Measurements from ENCODE around the gene DHRS3. TPM values are rescaled to one million over a fixed set of nuclear protein-coding genes. Genes with fewer than 3 reads are reported as not detected.

Gene DHRS3
- total RNA-seq, 4 donors from 2014 or later = 92.4 to 130 (median 107) TPM

DNA sequence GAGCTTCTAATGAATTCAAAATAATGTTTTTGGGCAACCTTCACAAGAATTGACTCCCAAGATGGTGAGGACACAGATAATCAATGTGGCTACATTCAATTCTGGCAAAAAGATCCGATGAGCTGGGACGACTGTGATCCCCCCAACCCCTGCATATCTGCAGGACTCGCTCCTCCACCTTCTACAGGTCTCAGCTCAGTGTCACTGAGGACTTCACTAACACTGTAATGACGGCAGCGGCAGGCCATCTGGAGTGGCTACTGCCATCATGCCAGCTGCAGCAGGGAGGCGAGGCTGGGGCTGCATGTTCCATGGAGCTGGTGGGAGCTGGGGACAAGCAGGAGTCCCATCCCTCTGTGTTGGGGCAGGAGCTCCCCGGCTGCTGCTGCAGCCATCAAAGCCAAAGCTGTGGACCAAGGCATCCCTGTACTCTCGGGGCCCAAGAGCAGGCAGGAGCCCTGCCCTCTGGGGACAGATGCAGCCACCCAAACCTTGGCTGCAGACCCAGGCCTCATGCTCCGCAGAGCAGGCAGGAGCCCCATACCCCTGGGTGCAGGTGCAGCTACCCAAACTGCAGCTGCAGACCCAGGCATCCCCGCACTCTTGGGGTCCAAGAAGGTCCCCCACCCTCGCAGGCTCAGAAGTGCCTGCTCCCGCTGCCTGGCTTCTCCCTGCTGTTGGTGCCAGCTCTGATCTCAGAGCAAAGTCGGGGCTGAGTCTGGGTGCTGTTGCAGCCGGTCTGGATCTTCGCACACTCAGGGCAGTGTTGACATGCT, 12.2 kb upstream of the DHRS3 start:
- DNase-seq (ENCODE audit: low spot score in 2 of 2) = no peak
- 83 to 91% methylated on average over 10 to 13 of the region's 15 CpGs for WGBS, 2 donors
- H3K4me3 ChIP-seq (ENCODE audit: low read depth, poor library complexity, severe bottlenecking) = no peak overlapping the region
- TF ChIP-seq, protein P1, sequence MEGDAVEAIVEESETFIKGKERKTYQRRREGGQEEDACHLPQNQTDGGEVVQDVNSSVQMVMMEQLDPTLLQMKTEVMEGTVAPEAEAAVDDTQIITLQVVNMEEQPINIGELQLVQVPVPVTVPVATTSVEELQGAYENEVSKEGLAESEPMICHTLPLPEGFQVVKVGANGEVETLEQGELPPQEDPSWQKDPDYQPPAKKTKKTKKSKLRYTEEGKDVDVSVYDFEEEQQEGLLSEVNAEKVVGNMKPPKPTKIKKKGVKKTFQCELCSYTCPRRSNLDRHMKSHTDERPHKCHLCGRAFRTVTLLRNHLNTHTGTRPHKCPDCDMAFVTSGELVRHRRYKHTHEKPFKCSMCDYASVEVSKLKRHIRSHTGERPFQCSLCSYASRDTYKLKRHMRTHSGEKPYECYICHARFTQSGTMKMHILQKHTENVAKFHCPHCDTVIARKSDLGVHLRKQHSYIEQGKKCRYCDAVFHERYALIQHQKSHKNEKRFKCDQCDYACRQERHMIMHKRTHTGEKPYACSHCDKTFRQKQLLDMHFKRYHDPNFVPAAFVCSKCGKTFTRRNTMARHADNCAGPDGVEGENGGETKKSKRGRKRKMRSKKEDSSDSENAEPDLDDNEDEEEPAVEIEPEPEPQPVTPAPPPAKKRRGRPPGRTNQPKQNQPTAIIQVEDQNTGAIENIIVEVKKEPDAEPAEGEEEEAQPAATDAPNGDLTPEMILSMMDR (IDR thresholded peaks at IDR 0.05) = no peak
- TF ChIP-seq POLR2A (IDR thresholded peaks at IDR 0.05) = no peak
- intact Hi-C loops (cut with DNase I; ENCODE audit: low total_unique reads) = loop anchor here (10.0 kb wide), 1 partner anchor 315 kb away; no protein-coding TSS in a partner anchor

DNA sequence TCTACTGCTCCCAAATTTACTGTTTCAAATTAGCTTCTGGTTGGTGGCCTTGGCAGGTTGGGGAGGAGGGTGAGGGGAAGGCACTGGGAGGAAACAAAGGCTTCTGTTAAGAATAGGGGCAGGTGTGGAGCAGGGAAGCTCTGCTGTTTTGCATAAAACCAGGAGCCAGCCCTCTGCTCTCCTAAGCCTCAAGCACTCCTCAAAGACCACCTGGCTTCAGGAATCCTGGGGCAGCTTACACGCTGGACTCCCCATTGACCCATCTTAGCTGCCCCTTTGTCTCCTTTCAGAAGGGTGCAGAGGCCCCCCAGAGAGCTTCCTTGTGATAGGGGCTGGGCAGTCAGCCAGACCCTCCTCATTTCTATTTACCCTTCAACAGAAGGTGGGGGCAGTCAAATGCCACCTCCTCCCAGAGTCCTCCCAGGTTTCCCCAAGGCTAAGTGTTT, 11.5 kb upstream of the DHRS3 start:
- no peak overlapping the region for H3K4me3 ChIP-seq (ENCODE audit: low read depth, poor library complexity, severe bottlenecking)
- intact Hi-C loops (cut with DNase I; ENCODE audit: low total_unique reads) = loop anchor here (10.0 kb wide), 1 partner anchor 315 kb away; no protein-coding TSS in a partner anchor
- no peak for DNase-seq (ENCODE audit: low spot score in 2 of 2)
- TF ChIP-seq POLR2A (IDR thresholded peaks at IDR 0.05) = no peak
- TF ChIP-seq, protein P1 (IDR thresholded peaks at IDR 0.05) = no peak
- 82 to 89% methylated on average over 1 of the region's 1 CpG for WGBS, 2 donors

DNA sequence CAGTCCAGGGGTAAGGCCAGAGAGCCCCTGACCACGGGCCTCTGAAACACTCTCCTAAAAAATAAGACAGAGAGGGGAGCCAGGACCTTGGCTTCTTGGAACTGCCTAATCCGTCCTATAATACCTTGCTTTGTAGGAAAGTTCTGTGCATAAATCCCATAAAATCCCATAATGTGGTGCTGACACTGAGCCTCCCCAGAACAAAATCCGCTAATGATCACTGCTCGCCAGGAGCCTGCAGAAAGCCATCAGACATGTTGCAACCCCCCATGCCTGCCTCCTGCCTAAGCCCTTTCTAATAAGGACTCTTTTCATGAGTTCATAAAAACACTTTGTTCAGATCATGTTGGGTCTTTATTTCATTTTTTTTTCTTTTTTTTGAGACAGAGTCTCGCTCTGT, 9.3 kb upstream of the DHRS3 start:
- TF ChIP-seq, protein P1 (IDR thresholded peaks at IDR 0.05) = no peak
- no peak for TF ChIP-seq POLR2A (IDR thresholded peaks at IDR 0.05)
- 76 to 83% methylated on average over 5 of the region's 5 CpGs for WGBS, 2 donors
- DNase-seq (ENCODE audit: low spot score in 2 of 2) = no peak
- no peak overlapping the region for H3K4me3 ChIP-seq (ENCODE audit: low read depth, poor library complexity, severe bottlenecking)
- intact Hi-C loops (cut with DNase I; ENCODE audit: low total_unique reads) = loop anchor here (10.0 kb wide), 1 partner anchor 312 kb away; no protein-coding TSS in a partner anchor

DNA sequence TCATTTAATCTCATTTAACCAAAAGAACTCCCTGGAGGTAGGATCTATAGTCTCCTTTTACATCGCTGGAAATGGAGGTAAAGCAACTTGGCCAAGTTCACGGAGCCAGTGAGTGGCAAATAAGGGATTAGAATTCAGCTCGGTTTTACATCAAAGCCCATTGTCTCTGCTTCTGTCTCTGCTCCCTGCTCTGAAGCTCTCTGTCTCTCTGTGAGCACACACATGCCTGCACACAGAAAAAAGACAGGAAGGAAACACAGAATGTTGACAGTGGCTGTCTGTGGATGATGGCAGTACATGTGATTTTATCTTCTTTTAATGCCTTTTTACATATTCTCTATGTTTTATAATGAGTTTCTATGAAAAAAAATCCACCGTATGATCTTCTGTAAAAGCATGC, 8.9 kb upstream of the DHRS3 start:
- no peak for DNase-seq (ENCODE audit: low spot score in 2 of 2)
- intact Hi-C loops (cut with DNase I; ENCODE audit: low total_unique reads) = loop anchor here (10.0 kb wide), 1 partner anchor 312 kb away; no protein-coding TSS in a partner anchor
- 60 to 63% methylated on average over 4 of the region's 4 CpGs for WGBS, 2 donors
- H3K4me3 ChIP-seq (ENCODE audit: low read depth, poor library complexity, severe bottlenecking) = no peak overlapping the region
- TF ChIP-seq, protein P1 (IDR thresholded peaks at IDR 0.05) = no peak
- TF ChIP-seq POLR2A (IDR thresholded peaks at IDR 0.05) = no peak

DNA sequence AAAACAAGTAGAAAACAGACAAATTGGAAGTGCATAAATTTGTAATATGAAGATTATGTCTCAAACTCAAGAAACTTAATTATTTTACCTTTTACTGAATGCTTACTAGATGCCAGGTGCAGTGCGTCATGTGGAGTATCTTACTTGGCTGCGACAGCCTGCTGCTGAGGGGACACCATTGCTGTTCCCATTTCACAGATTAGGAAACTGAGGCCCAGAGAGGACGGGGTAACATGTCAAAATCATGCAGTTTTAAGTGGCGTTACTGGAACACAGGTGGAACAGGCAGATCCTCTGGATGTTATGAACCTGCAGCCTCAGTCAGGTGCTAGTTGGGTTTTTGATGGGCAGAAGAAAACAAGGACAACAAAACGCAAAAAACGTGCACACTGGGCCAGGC, 7.3 kb upstream of the DHRS3 start:
- WGBS, 2 donors = 84 to 92% methylated on average over 6 of the region's 6 CpGs
- intact Hi-C loops (cut with DNase I; ENCODE audit: low total_unique reads) = loop anchor here (10.0 kb wide), 1 partner anchor 310 kb away; no protein-coding TSS in a partner anchor

More for the DNA sequence above, 7.3 kb upstream of the DHRS3 start:
- DNase-seq (ENCODE audit: low spot score in 2 of 2) = no peak
- TF ChIP-seq, protein P1 (IDR thresholded peaks at IDR 0.05) = no peak
- H3K4me3 ChIP-seq (ENCODE audit: low read depth, poor library complexity, severe bottlenecking) = no peak overlapping the region
